NOMO-1 treated with DMSO at 0.1 percent for 48 hours (cell line): ENCODE measurements around the gene NAA40.
A peak's percentile ranks its signal among the peaks of the same experiment; 100 is the strongest.
"Not testable (repeated sequence)": the region's sequence is repeated elsewhere in the genome, so short reads cannot be mapped to it uniquely, and the experiment has no call there.

Experiments used
- DNase-seq: peaks from one replicate; lab custom pipeline; 2025; ENCODE audit not compliant: unreplicated experiment; lab: John Stamatoyannopoulos, UW

The NAA40 gene

GRCh38 chr11:63937713-63938478, 906 bp upstream of the NAA40 start:
- DNase-seq: no peak

GRCh38 chr11:63939397-63939891, 642 bp downstream of the NAA40 start:
- DNase-seq: no peak

GRCh38 chr11:63940786-63941185, 2.0 kb downstream of the NAA40 start:
- DNase-seq: peak; percentile 75

DNA sequence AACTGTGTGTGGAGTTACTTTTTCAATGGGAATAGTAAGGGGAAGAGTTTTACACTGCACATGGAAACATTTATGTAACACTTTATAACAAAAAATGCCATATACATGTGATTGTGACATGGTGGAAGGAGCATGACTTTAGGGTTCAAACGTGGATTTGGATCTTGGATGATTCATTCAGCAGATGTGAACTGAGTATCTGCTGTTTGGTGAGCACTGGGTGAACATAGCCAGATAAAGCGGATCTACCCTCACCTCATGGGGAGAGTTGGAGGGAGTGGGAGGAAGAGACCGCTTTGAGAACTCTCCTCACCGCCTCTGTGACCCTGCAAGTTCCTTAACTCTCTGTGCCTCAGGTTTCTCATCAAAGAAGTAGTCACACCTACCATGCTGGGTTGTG, 3.1 kb downstream of the NAA40 start:
- DNase-seq: no peak

- no peak for DNase-seq
These were observed 4.0 kb downstream of the NAA40 start for GRCh38 chr11:63942803-63943202.

GRCh38 chr11:63944987-63945386, 6.2 kb downstream of the NAA40 start:
- no peak for DNase-seq

- peak; percentile 19 for DNase-seq
These were observed 6.8 kb downstream of the NAA40 start for GRCh38 chr11:63945477-63946163.

DNA sequence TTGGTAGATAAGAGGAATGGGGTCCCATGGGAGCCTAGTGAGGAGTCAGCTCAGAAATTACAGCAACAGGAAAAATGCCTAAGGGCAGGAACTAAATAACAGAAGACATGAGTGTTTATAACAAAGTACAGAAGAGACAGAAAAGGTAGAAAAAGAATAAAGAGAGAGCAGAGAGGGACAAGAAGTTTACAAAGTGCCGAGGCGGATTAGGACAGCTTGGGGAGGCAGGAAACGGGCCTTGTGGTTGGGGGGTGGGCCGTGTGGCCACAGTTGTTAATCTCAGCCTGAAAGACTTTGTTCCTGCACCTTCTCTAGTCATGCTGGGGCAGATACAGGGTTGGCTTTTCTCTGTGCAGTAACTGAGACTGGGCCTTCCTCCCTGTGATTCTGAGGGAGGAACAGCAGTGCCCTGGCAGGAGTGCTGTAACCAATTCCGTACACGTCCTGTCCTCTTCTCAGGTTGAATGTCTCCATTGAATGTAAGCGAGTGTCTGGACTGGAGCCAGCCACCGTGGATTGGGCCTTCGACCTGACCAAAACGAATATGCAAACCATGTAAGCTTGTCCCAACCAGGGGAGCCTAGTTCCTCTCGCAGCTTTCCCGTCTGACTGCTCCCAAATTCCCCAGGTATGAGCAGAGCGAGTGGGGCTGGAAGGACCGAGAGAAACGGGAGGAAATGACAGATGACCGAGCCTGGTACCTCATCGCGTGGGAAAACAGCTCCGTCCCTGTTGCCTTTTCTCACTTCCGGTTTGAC, 13.2 kb downstream of the NAA40 start:
- DNase-seq: peak; percentile 16

DNA sequence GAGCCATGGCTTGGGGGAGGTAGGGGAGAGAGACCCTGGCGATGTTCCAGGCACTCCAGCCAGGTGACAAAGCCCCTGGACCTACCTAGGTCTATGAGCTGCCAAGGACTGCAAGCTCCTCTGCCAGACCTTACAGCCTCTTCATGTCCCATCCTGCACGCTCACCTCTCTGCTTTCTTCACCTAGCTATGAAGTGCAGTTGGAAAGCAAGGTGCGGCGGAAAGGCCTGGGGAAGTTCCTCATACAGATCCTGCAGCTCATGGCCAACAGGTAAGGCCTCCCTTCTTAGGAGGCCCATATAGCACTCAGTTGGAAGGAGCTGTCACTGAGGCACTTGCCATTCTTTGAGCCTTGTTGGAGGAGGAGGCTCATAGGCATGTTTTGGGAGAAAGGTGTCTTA, 13.8 kb downstream of the NAA40 start:
- DNase-seq: no peak

DNA sequence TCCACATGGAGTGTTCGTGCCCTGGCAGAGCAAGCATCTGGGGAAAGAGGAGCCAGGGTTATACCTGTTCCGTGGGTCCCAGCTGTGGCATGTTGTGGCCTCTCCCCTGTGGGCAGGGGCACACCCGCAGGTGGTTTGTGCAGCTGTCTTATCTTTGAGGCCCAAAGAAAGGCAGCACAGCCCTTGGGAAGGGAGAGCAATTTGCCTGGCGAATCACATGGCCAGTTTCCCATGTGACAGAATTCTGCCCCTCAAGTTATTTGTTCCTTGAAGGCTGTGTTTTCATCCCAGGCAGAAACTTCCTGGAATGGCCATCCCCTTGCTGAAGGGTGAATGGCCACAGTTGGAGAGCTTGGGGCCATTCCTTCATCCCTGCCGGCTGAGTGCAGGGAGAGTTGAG, 19.2 kb downstream of the NAA40 start:
- no peak for DNase-seq

DNA sequence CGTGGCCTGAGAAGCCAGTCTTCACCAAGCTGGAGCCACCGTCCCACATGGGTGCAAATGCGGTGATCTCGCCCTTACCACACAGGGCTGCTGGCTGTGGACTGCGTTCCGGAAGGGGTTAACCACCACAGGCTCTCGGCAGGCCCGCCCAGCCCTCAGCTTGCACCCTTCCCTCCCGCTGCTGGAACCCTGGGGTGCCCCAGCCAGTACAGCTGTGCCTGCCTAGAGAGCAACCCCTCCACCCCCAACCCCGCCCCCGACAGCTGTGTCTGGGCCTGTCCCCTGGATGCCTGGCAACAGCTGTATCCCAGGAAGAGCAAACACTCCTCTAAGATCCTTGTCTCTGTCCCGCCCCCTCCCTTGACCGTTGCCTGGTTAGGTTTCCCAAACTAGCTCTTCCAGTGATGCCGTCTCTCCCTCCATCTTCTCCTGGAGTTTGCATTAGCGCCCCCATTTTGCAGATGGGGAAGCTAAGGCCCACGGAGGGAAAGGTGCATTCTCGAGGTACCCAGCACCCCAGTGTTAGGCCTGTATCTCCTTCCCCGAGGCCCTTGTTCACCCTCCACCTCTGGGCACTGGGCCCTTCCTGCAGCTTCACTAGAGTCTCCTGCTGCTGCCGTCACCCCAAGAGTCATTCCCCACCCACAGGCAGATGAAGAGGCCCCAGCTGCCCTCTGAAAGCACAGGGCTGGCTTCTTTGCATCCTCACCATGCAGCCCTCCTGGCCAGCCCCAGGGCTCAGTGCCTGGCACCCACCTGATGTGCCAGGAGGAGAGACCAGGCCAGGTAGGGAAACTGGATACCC, 23.0 kb downstream of the NAA40 start:
- no peak for DNase-seq

GRCh38 chr11:63963895-63964294, 25.1 kb downstream of the NAA40 start:
- not testable (repeated sequence) for DNase-seq

DNA sequence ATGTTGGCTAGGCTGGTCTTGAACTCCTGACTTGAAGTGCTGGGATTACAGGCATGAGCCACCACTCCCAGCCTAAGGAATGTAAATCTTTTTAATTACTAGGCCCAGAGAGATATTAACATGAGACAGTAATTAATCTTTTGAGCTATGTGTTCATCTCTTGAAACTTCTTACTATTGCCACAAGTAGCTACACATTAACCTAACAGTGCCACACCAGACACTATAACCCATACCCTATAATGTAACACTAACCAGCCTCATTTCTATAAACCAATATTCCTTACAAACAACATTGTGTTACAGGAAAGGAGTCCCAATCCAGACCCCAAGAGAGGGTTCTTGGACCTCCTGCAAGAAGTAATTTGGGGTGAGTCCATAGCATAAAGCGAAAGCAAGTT, 27.6 kb downstream of the NAA40 start:
- no peak for DNase-seq

DNA sequence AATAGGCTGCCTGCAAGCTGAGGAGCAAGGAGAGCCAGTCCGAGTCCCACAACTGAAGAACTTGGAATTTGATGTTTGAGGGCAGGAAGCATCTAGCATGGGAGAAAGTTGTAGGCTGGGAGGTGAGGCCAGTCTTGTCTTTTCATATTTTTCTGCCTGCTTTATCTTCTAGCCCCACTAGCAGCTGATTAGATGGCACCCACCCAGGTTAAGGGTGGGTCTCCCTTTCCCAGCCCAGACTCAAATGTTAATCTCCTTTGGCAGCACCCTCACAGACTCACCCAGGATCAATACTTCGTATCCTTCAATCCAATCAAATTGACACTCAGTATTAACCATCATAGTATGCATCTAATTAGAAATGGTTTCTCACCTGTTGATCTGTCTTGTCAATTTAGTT, 30.7 kb downstream of the NAA40 start:
- no peak for DNase-seq

GRCh38 chr11:63970902-63971301, 32.1 kb downstream of the NAA40 start:
- peak; percentile 39 for DNase-seq

GRCh38 chr11:63973912-63974258, 35.1 kb downstream of the NAA40 start:
- not testable (repeated sequence) for DNase-seq

DNA sequence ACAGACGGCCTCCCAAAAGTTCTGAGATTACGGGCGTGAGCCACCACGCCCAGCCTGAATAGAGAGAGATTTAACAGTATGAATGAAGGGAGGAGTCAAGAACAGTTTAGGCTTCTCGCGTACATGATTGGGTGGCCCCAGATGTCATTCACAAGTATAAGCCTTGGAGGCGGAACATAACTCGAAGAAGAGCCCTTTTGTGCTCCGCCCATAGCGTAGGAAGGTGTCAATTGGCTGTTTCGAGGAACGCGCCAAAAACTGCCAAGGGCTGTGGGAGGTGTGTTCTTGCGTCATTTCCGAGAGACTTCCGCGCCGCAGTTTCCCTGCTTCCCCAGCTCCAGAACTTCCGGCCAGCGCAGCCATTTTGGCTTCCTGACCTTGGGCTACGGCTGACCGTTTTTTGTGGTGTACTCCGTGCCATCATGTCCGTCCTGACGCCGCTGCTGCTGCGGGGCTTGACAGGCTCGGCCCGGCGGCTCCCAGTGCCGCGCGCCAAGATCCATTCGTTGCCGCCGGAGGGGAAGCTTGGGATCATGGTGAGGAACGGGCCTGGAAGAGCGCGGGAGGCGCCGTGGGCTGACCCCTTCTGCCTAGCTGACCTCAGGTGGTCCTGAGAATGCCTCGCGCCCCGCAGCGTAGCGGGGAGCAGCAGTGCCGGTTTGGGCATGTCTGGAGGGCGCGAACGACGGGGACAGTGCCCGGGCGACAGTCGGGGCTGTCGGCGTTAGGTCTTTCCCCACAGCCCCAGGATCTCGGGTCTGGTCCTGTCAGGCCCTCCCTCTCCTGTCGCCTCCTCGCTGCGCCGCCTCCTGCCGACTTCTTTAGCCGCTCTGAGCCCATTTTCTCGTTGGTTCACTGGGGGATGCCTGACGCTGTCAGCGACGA, 35.7 kb downstream of the NAA40 start, which contains the start of gene COX8A:
COX8A (plus strand) TSS at position 362 of the 885 bp plus-strand sequence; CDS start at position 423, 61 bp downstream.
- DNase-seq: peak; percentile 100

- DNase-seq: no peak
These were observed 39.9 kb downstream of the NAA40 start for GRCh38 chr11:63978551-63979239.

DNA sequence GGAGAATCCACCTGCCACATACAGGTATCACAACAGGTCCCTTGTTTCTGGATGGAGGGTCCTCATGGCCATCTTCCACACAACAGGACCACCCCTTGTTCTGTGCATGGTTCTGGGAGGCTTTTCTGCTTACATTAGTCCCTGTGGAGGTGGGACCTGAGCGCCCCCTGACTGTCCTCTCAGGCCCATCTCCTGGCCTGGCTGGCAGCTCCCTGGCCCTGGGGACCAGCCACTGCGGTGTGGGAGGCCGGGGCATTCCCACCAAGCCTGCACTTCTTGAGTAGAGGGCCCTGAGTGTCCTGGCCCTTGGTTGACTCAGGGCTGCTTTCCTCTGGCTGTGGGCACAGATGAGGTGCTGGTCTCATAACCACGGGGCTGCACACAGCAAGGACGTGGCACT, 40.6 kb downstream of the NAA40 start:
- DNase-seq: no peak
